T-helper 9 cell (primary cell): ENCODE measurements around the gene PLCH2.
"Not testable (repeated sequence)": the region's sequence is repeated elsewhere in the genome, so short reads cannot be mapped to it uniquely, and the experiment has no call there.

Experiments
- DNase-seq: peaks from one replicate; pipeline ENCODE4 v3.0.0-alpha.2; 2020

Gene PLCH2

DNA sequence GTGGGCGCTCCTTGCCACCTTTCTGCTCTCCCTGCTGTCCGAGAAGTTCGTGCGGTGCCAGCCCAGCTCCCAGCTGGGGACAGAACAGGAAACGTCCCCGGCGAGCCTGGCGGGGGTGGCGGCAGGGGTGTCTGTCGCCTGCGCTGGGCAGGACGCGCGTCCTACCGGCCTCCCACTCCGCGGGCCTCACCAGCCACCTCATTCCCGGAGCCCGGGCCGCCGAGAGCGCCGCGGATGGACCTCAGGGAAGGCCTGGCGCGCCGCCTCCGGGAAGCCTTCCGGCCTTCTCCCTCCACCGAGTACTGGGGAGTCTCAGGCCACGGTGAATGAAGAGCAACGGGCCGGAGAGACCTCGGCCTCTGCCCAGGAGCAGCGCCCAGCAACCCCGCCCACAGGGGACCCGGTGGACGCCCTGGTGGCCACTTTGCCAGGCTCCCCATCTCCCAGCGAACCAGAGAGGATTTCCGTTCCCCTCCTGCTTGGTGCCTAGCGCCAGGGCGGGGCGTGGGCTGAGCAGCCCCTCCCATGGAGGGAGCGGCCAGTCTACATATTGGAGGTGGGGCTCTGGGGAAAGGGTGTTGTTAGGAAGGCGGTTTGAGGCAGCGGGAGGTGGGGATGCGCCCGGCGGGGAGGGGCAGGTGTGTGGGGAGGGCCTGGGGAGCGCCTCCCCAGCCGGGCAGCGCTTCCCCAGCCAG, 70.6 kb downstream of the PLCH2 start:
- peak; percentile 76 for DNase-seq

DNA sequence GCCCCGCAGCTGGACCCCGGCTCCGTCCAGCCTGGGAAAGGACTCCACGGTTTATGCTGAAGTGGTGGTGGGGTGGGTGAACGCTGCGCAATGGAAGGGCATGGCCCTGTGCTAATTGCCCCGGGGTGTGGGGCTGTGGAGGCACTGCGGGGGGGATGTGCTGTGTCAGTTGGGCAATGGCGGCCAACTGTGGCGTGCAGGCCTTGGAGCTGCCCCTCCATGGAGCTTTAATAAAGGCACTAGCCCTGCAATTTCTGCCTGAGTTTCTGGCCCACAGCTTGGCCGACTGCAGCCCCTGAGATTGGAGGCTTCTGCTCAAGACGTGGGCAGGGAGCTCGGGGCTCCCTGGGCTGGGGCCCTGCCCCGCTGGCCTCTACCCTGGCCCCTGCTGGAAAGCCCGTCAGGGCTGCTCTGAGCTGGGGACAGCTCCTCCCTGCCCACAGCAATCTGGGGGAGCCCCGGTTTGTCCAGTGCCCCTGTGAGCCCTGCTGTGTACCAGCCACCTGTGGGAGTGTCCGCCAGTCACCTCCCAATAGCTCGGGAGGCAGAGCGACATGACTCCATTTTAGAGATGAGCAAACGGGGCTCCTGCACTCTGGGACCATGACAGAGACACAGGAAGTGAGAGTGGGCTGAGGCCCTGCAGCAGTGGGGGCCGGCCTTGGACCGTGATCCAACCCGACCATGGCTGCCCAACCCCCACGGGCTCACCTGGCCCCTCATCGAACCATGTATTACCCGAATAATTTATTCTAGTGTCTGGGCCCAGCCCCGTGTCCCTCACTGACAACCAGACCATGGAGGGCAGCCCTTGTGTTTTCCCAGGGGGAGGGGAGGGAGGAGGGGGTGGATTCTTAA, 71.3 kb downstream of the PLCH2 start:
- peak; percentile 32 for DNase-seq

GRCh38 chr1:2548068-2548589, 72.0 kb downstream of the PLCH2 start:
- peak; percentile 73 for DNase-seq

DNA sequence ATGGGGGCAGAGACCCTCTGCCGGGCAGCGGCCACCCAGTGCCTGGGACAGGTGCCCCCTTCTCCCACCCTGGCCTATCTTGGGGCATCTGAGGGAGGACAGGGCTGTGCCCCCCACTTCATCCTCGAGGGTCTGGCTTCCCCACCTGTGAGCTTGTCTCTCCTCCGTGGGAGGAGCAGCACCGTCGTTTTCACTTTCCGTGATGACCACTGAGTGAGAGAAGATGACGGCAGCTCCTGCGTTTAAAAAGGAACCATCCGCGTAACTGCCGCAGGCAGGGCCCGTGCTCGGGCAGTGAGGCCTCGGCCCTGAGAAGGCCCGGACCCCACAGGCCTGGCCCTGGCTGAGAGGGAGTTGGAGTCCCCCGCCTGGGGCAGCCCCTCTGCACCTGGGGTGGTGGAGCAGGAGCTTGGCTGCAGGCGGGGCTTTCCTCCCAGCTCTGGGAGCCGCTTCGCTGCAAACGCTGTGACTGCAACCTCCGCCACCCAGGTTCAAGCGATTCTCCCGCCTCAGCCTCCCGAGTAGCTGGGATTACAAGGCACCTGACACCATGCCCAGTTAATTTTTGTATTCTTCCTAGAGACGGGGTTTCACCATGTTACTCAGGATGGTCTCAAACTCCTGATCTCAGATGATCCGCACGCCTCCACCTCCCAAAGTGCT, 73.4 kb downstream of the PLCH2 start:
- not testable (repeated sequence) for DNase-seq

DNA sequence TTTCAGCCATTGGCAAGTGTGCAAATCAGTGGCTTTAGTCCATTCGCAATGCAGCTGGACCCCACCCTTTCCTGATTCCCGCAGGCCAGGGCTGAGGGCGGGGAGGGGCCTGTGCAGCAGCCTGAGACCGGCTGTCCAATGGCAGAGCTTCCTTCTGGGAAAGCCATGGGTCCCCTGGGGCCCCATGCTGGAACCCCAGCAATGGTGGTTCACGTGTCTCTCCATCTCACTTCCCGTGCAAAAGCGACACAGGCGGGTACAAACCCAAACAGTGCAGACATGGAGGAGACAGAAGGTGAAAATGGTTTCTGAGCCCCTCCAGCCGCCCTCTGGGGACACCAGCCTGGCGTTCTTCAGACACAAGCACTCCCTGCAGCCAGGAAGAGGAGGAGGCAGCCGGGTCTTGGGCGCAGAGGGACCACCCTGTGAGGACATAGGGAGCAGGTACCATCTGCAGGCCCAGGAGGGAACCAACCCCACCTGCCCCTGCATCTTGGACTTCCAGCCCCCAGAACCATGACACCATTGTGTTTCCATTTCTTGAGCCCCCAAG, 74.3 kb downstream of the PLCH2 start:
- not testable (repeated sequence) for DNase-seq

GRCh38 chr1:2551544-2551943, 75.5 kb downstream of the PLCH2 start:
- not testable (repeated sequence) for DNase-seq

- no peak for DNase-seq
These were observed 76.1 kb downstream of the PLCH2 start for GRCh38 chr1:2552189-2552588.

GRCh38 chr1:2553076-2553475, 77.0 kb downstream of the PLCH2 start:
- not testable (repeated sequence) for DNase-seq

GRCh38 chr1:2553871-2554620, 78.0 kb downstream of the PLCH2 start:
- no peak for DNase-seq

GRCh38 chr1:2554621-2555387, 78.7 kb downstream of the PLCH2 start:
- DNase-seq, result no peak
